H9 (cell line): ENCODE data around the gene WDFY3. TPM values are rescaled to one million over a fixed set of nuclear protein-coding genes. Genes with fewer than 3 reads are reported as not detected.

ENCODE experiments used
- DNase-seq: peaks from one replicate; pipeline ENCODE4 v3.0.0-alpha.2; 2017
- H2AFZ ChIP-seq: one replicate; pipeline ENCODE4 v1.6.1; 2013; ENCODE audit warnings: mild to moderate bottlenecking, low read length, control low read depth, moderate library complexity
- H2AK5ac ChIP-seq: 2 replicates; pipeline ENCODE4 v1.6.1; 2013; ENCODE audit warnings: low read length, control low read depth, mixed read lengths; ENCODE audit not compliant: insufficient read length
- H2BK120ac ChIP-seq: one replicate; pipeline ENCODE4 v1.6.1; 2013; ENCODE audit warnings: low read depth, mild to moderate bottlenecking, low read length, control low read depth, inconsistent platforms; ENCODE audit not compliant: poor library complexity, severe bottlenecking
- H2BK12ac ChIP-seq: 2 replicates; pipeline ENCODE4 v1.6.1; 2013; ENCODE audit warnings: low read length, control low read depth, mixed read lengths, low read depth; ENCODE audit not compliant: insufficient read length
- H2BK15ac ChIP-seq: 2 replicates; pipeline ENCODE4 v1.6.1; 2013; ENCODE audit warnings: low read depth, low read length, control low read depth
- H2BK20ac ChIP-seq: one replicate; pipeline ENCODE4 v1.6.1; 2013; ENCODE audit warnings: low read depth, mild to moderate bottlenecking, low read length, control low read depth, inconsistent platforms; ENCODE audit not compliant: poor library complexity, severe bottlenecking
- H2BK5ac ChIP-seq: 2 replicates; pipeline ENCODE4 v1.6.1; 2013; ENCODE audit warnings: low read length, control low read depth, mixed read lengths; ENCODE audit not compliant: insufficient read length
- H3K14ac ChIP-seq: 2 replicates; pipeline ENCODE4 v1.6.1; 2013; ENCODE audit warnings: low read length, control low read depth; ENCODE audit not compliant: insufficient read depth
- H3K18ac ChIP-seq: 2 replicates; pipeline ENCODE4 v1.6.1; 2013; ENCODE audit warnings: low read depth, mild to moderate bottlenecking, mixed read lengths, low read length, control low read depth; ENCODE audit not compliant: insufficient read length
- H3K23ac ChIP-seq: 2 replicates; pipeline ENCODE4 v1.6.1; 2013; ENCODE audit warnings: low read length, control low read depth, mixed read lengths, low read depth; ENCODE audit not compliant: insufficient read length
- H3K23me2 ChIP-seq: 2 replicates; pipeline ENCODE4 v1.6.1; 2013; ENCODE audit warnings: low read depth, mild to moderate bottlenecking, mixed read lengths, low read length, control low read depth; ENCODE audit not compliant: insufficient read length, poor library complexity, severe bottlenecking
- H3K27ac ChIP-seq: 2 replicates; pipeline ENCODE4 v1.5.1; 2013; ENCODE audit warnings: low read length, control low read depth, mixed read lengths, low read depth; ENCODE audit not compliant: insufficient read length
- H3K27me3 ChIP-seq: 2 replicates; pipeline ENCODE4 v1.6.1; 2013; ENCODE audit warnings: low read length, control low read depth, inconsistent platforms; ENCODE audit not compliant: insufficient read depth
- H3K4ac ChIP-seq: 2 replicates; pipeline ENCODE4 v1.6.1; 2013; ENCODE audit warnings: low read depth, mild to moderate bottlenecking, control low read depth, inconsistent platforms, low read length, moderate library complexity
- H3K4me1 ChIP-seq: 2 replicates; pipeline ENCODE4 v1.6.1; 2013; ENCODE audit warnings: low read length, control low read depth, inconsistent platforms; ENCODE audit not compliant: insufficient read depth
- H3K4me2 ChIP-seq: 2 replicates; pipeline ENCODE4 v1.6.1; 2013; ENCODE audit warnings: low read length, control low read depth, mixed read lengths; ENCODE audit not compliant: insufficient read length, insufficient read depth
- H3K56ac ChIP-seq: 2 replicates; pipeline ENCODE4 v1.6.1; 2013; ENCODE audit warnings: low read depth, mild to moderate bottlenecking, mixed read lengths, low read length, control low read depth; ENCODE audit not compliant: insufficient read length
- H3K79me1 ChIP-seq: 2 replicates; pipeline ENCODE4 v1.6.1; 2013; ENCODE audit warnings: low read depth, mild to moderate bottlenecking, moderate library complexity, low read length, control low read depth, inconsistent platforms; ENCODE audit not compliant: insufficient read depth, poor library complexity, severe bottlenecking
- H3K79me2 ChIP-seq: 2 replicates; pipeline ENCODE4 v1.6.1; 2013; ENCODE audit warnings: low read length, control low read depth, inconsistent platforms; ENCODE audit not compliant: insufficient read depth
- H3K9ac ChIP-seq: 2 replicates; pipeline ENCODE4 v1.6.1; 2013; ENCODE audit warnings: low read length, control low read depth, mixed read lengths; ENCODE audit not compliant: insufficient read length; ENCODE audit errors: extremely low read depth
- H3K9me3 ChIP-seq: one replicate; pipeline ENCODE4 v1.6.1; 2013; ENCODE audit warnings: low read depth, low read length, inconsistent platforms; ENCODE audit not compliant: control insufficient read depth
- H3T11ph ChIP-seq: one replicate; pipeline ENCODE4 v1.6.1; 2013; ENCODE audit warnings: mild to moderate bottlenecking, low read length, control low read depth, inconsistent platforms
- H4K20me1 ChIP-seq: one replicate; pipeline ENCODE4 v1.6.1; 2013; ENCODE audit not compliant: control insufficient read depth, insufficient read length, insufficient read depth
- H4K5ac ChIP-seq: 2 replicates; pipeline ENCODE4 v1.6.1; 2013; ENCODE audit warnings: low read depth, mild to moderate bottlenecking, mixed read lengths, low read length, control low read depth; ENCODE audit not compliant: insufficient read length
- H4K8ac ChIP-seq: replicated peaks from 2 replicates; pipeline ENCODE4 v1.6.1; 2013; ENCODE audit warnings: low read length, control low read depth, mixed read lengths, low read depth; ENCODE audit not compliant: insufficient read length
- H4K91ac ChIP-seq: 2 replicates; pipeline ENCODE4 v1.6.1; 2013; ENCODE audit warnings: low read depth, mild to moderate bottlenecking, moderate library complexity, mixed read lengths, low read length, control low read depth; ENCODE audit not compliant: insufficient read length
- H3K27ac Mint-ChIP-seq, 3 experiments: 2 replicates in 2 of 3; 3 replicates in 1 of 3; pipeline ENCODE4 v1.8.0; 2020 to 2021; ENCODE audit warnings: mixed read lengths in 3 of 3, mild to moderate bottlenecking in 1 of 3, moderate library complexity in 1 of 3
- H3K27me3 Mint-ChIP-seq: 2 replicates; pipeline ENCODE4 v1.8.0; 2021; ENCODE audit warnings: low read depth, mild to moderate bottlenecking, moderate library complexity, mixed read lengths
- H3K36me3 Mint-ChIP-seq, 3 experiments: 2 replicates in 2 of 3; 3 replicates in 1 of 3; pipeline ENCODE4 v1.8.0; 2020 to 2021; ENCODE audit warnings: low read depth in 3 of 3, mixed read lengths in 3 of 3; ENCODE audit not compliant: insufficient read depth in 1 of 3
- H3K4me1 Mint-ChIP-seq, 2 experiments: 2 replicates each; pipeline ENCODE4 v1.8.0; 2020; ENCODE audit warnings: mixed read lengths in 2 of 2
- H3K4me3 Mint-ChIP-seq, 2 experiments: 2 replicates in 1 of 2; 3 replicates in 1 of 2; pipeline ENCODE4 v1.8.0; 2020 to 2021; ENCODE audit warnings: mild to moderate bottlenecking in 2 of 2, mixed read lengths in 2 of 2, moderate library complexity in 1 of 2
- H3K9me3 Mint-ChIP-seq, 2 experiments: 2 replicates in 1 of 2; 3 replicates in 1 of 2; pipeline ENCODE4 v1.8.0; 2020; ENCODE audit warnings: mild to moderate bottlenecking in 2 of 2, mixed read lengths in 2 of 2, moderate library complexity in 1 of 2
- CTCF ChIP-seq: fragments of 200-600 bp; sonication (generic); conservative IDR thresholded peaks from 3 replicates; pipeline ENCODE4 v1.8.0; 2021; ENCODE audit warnings: antibody characterized with exemption, mild to moderate bottlenecking
- WGBS: extraction: QIAGEN DNeasy Blood & Tissue Kit; methylation state at CpG from one replicate; pipeline ENCODE4 v1.1.7; 2013; ENCODE audit warnings: missing lambda C conversion rate, low lambda C conversion rate, mixed read lengths; ENCODE audit not compliant: insufficient read length; ENCODE audit errors: extremely low coverage; 5-methylcytosine and 5-hydroxymethylcytosine counted together
- total RNA-seq: library from RNA; stranded (reverse); gene quantifications from 2 replicates; pipeline ENCODE4 v1.2.1, GENCODE V29; 2021

Gene WDFY3
- total RNA-seq, 1 experiment from 2014 or later, result 54.6 TPM

- no peak overlapping the region for H3T11ph ChIP-seq
- H3K56ac ChIP-seq, result no peak overlapping the region
- no peak overlapping the region for H3K27ac ChIP-seq
- Mint-ChIP-seq H3K27me3 (no peaks in the 10 kb centered on the region), H3K4me1 (peaks cover 19 to 27% of the 10 kb centered on the region in 2 experiments), H3K9me3 (no peaks in the 10 kb centered on the region; a peak in 1 of 5 replicates), H3K27ac (no peak overlapping the region), H3K4me3 (no peak overlapping the region), H3K36me3 (peaks cover 0 to 2% (median 0%) of the 10 kb centered on the region in 3 experiments; a peak in 2 of 7 replicates)
- H3K79me1 ChIP-seq, result peaks cover 2% of the 10 kb centered on the region
- H3K27me3 ChIP-seq, result no peaks in the 10 kb centered on the region
- H4K8ac ChIP-seq, result no peak overlapping the region
- H2BK120ac ChIP-seq, result no peak overlapping the region
- no peak for TF ChIP-seq CTCF
- H3K9ac ChIP-seq, result no peak overlapping the region
- peaks cover 22% of the 10 kb centered on the region; the same call in 1 of the 2 replicates for H3K79me2 ChIP-seq
- DNase-seq, result no peak
- H3K18ac ChIP-seq, result no peak overlapping the region
- no peak overlapping the region for H2BK5ac ChIP-seq
- no peak overlapping the region for H2BK15ac ChIP-seq
- no peaks in the 10 kb centered on the region for H3K23me2 ChIP-seq
- H2AFZ ChIP-seq, result no peak overlapping the region
- H3K4me1 ChIP-seq, result no peaks in the 10 kb centered on the region; the same call in 1 of the 2 replicates
- no peak overlapping the region for H3K4ac ChIP-seq
- H2AK5ac ChIP-seq, result no peak overlapping the region
- H3K4me2 ChIP-seq, result no peak overlapping the region
- WGBS, result no CpG with 5 or more reads among the region's 1 CpG
- no peak overlapping the region for H2BK12ac ChIP-seq
- no peaks in the 10 kb centered on the region for H4K20me1 ChIP-seq
- no peak overlapping the region for H4K91ac ChIP-seq
- H3K9me3 ChIP-seq, result no peaks in the 10 kb centered on the region
- no peak overlapping the region for H4K5ac ChIP-seq
- H2BK20ac ChIP-seq, result no peak overlapping the region
- H3K23ac ChIP-seq, result no peak overlapping the region
- no peak overlapping the region for H3K14ac ChIP-seq
Observed at GRCh38 chr4:84952776-84953175, 13.7 kb downstream of the WDFY3 start.
